SK-N-SH (cell line): ENCODE data around the gene SPOUT1.

ENCODE experiments used
- EP300 ChIP-seq, 2 experiments: IDR thresholded peaks; 2 replicates each; pipeline versions ENCODE4 v1.4.0 to v1.6.1; 2012; ENCODE audit warnings: borderline replicate concordance in 1 of 2, low read depth in 1 of 2, low read length in 1 of 2
- JUND ChIP-seq: IDR thresholded peaks from 2 replicates; pipeline ENCODE4 v1.4.0; 2012
- POLR2AphosphoS5 ChIP-seq: IDR thresholded peaks from 2 replicates; pipeline ENCODE4 v1.6.1; 2012; ENCODE audit warnings: low read depth, low read length
- RAD21 ChIP-seq: IDR thresholded peaks from 2 replicates; pipeline ENCODE4 v1.6.1; 2012; ENCODE audit warnings: mild to moderate bottlenecking, low read length
- TF ChIP-seq, protein P1 (sequence below): fragments of 200-600 bp; sonication (generic); IDR thresholded peaks from 2 replicates; pipeline ENCODE4 v1.6.1; 2017; ENCODE audit warnings: antibody characterized with exemption, mild to moderate bottlenecking, moderate library complexity
- TF ChIP-seq, protein P2 (sequence below): IDR thresholded peaks from 2 replicates; pipeline ENCODE4 v1.4.0; 2012; ENCODE audit warnings: low read depth

DNA sequence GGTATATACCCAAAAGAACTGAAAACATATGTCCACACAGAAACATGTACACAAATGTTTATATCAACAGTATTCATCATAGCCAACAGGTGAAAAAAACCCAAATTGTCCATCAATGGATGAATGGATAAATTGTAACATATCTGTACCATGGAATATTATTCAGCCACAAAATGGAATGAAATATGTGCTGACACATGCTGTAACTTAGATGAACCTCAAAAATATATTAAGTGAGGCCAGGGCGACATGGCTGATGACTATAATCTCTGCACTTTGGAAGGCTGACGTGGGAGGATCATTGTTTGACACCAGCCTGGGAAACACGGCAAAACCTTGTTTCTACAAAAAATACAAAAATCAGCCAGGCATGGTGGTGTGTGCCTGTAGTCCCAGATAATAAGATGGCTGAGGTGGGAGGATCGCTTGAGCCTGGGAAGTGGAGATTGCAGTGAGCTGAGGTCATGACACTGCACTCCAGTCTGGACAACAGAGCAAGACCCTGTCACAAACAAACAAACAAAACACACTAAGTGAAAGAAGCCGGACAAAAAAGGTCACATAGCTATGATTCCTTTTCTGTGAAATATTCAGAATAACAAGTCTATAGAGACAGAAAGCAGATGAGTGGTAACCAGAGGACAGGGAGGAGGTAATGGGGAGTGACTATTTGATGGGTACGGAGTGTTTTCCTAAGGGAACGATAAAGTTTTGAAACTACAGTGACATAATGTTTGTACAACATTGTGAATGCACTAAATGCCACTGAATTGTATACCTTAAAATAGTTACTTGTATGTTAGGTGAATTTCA lies 40.7 kb upstream of the SPOUT1 start:
- TF ChIP-seq EP300 (IDR thresholded peaks at IDR 0.05; ENCODE audit: borderline replicate concordance in 1 of 2, low read depth in 1 of 2, low read length in 1 of 2) = no peak
- TF ChIP-seq, protein P1, sequence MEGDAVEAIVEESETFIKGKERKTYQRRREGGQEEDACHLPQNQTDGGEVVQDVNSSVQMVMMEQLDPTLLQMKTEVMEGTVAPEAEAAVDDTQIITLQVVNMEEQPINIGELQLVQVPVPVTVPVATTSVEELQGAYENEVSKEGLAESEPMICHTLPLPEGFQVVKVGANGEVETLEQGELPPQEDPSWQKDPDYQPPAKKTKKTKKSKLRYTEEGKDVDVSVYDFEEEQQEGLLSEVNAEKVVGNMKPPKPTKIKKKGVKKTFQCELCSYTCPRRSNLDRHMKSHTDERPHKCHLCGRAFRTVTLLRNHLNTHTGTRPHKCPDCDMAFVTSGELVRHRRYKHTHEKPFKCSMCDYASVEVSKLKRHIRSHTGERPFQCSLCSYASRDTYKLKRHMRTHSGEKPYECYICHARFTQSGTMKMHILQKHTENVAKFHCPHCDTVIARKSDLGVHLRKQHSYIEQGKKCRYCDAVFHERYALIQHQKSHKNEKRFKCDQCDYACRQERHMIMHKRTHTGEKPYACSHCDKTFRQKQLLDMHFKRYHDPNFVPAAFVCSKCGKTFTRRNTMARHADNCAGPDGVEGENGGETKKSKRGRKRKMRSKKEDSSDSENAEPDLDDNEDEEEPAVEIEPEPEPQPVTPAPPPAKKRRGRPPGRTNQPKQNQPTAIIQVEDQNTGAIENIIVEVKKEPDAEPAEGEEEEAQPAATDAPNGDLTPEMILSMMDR = no peak
- TF ChIP-seq, protein P2, sequence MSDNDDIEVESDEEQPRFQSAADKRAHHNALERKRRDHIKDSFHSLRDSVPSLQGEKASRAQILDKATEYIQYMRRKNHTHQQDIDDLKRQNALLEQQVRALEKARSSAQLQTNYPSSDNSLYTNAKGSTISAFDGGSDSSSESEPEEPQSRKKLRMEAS = no peak
- TF ChIP-seq POLR2AphosphoS5 = no peak
- TF ChIP-seq RAD21 = no peak
- no peak for TF ChIP-seq JUND
